SH-SY5Y (cell line): ENCODE results near the gene KAT6B.

Source experiments
- GATA2 ChIP-seq: IDR thresholded peaks from 2 replicates; pipeline ENCODE4 v1.6.1; 2011; ENCODE audit warnings: mild to moderate bottlenecking, low read depth, low read length
- GATA3 ChIP-seq: IDR thresholded peaks from 2 replicates; pipeline ENCODE4 v1.6.1; 2011; ENCODE audit warnings: low read depth, mild to moderate bottlenecking, low read length, moderate library complexity

The KAT6B gene

GRCh38 chr10:74910241-74910975 lies 84.0 kb downstream of the KAT6B start:
- TF ChIP-seq GATA3 (no peak), GATA2 (no peak)

- TF ChIP-seq GATA2 (no peak), GATA3 (no peak)
These were observed 84.6 kb downstream of the KAT6B start for GRCh38 chr10:74910976-74911350.

GRCh38 chr10:74912182-74912581 lies 85.8 kb downstream of the KAT6B start:
- no peak for TF ChIP-seq GATA2
- TF ChIP-seq GATA3 = no peak

GRCh38 chr10:74912682-74913081 lies 86.3 kb downstream of the KAT6B start:
- TF ChIP-seq GATA3 (no peak), GATA2 (no peak)

- TF ChIP-seq GATA2 (no peak), GATA3 (no peak)
These were observed 87.1 kb downstream of the KAT6B start for GRCh38 chr10:74913377-74913979.

- TF ChIP-seq GATA2 (no peak), GATA3 (no peak)
These were observed 89.9 kb downstream of the KAT6B start for GRCh38 chr10:74916283-74916682.

- no peak for TF ChIP-seq GATA2
- no peak for TF ChIP-seq GATA3
These were observed 91.2 kb downstream of the KAT6B start for GRCh38 chr10:74917481-74918077.

GRCh38 chr10:74919671-74920070 lies 93.3 kb downstream of the KAT6B start:
- TF ChIP-seq GATA3 = no peak
- TF ChIP-seq GATA2 = no peak

- TF ChIP-seq GATA2 (peak; percentile 71), GATA3 (no peak)
These were observed 95.3 kb downstream of the KAT6B start for GRCh38 chr10:74921744-74922143.

- no peak for TF ChIP-seq GATA3
- no peak for TF ChIP-seq GATA2
These were observed 96.5 kb downstream of the KAT6B start for GRCh38 chr10:74922921-74923320.

GRCh38 chr10:74923556-74923955 lies 97.2 kb downstream of the KAT6B start:
- TF ChIP-seq GATA3 = no peak

- no peak for TF ChIP-seq GATA3
- no peak for TF ChIP-seq GATA2
These were observed 98.0 kb downstream of the KAT6B start for GRCh38 chr10:74924251-74924963.

GRCh38 chr10:74925291-74925690 lies 98.9 kb downstream of the KAT6B start:
- TF ChIP-seq GATA2 = no peak
- no peak for TF ChIP-seq GATA3

- TF ChIP-seq GATA3 (no peak), GATA2 (peak; percentile 73)
These were observed 99.3 kb downstream of the KAT6B start for GRCh38 chr10:74925708-74926107.
